Mesenteric fat pad (tissue), 1 donor: ENCODE data around the gene TBC1D32. TPM values are rescaled to one million over a fixed set of nuclear protein-coding genes. Genes with fewer than 3 reads are reported as not detected.
"Not testable (repeated sequence)": the region's sequence is repeated elsewhere in the genome, so short reads cannot be mapped to it uniquely, and the experiment has no call there.

Experiments
- DNase-seq: peaks from one replicate; pipeline ENCODE4 v3.0.0-alpha.2; 2020; ENCODE audit warnings: low spot score
- total RNA-seq: library from RNA; stranded (reverse); fragmentation: NEBNext Ultra II Directional; extraction: Animal tissue kit (Norgen Biotek cat#: 25700); gene quantifications from one replicate; pipeline ENCODE4 v1.2.1, GENCODE V29; 2021
- donor health status: DM: yes; HTN: yes; CAD: no.

Gene TBC1D32
- total RNA-seq, 1 donor from 2014 or later, result 3.0 TPM

DNA sequence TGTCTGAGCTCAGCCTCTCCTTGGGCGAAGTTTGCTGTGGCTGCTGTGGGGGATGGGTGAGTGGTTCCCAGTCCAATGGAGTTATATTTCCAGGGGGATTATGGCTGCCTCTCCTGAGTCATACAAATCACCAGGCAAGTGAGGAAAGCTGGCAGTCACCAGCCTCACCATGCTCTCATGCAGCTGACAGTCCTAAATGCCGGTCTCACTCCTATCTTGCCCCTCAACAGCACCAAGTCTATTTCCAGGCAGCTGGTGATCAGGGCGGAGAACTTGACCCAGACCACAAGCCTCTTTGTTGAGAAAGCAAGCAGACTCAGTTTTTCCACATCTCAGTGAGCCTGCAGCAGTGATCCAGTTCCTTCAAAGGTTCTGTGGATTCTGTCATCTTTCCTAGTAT lies 98.9 kb downstream of the TBC1D32 start:
- no peak for DNase-seq

DNA sequence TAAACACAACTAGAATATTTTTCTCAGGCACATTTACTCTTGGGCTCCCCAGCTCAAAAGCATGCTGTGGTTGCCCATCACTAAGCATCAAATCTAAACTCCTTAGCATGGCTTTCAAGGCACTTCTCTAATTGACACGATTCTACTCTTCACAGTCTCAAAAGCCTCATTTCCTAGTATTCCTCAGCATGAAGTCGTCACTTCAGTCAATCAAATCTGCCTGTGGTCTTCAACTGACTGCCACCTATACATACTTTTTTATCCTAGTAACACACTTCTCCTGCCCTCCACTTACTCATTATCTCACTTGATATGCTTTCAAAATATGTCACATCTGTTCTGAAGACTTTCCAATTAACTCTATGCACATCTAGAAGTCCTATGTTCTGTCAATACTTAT lies 110.3 kb downstream of the TBC1D32 start:
- DNase-seq, result no peak

DNA sequence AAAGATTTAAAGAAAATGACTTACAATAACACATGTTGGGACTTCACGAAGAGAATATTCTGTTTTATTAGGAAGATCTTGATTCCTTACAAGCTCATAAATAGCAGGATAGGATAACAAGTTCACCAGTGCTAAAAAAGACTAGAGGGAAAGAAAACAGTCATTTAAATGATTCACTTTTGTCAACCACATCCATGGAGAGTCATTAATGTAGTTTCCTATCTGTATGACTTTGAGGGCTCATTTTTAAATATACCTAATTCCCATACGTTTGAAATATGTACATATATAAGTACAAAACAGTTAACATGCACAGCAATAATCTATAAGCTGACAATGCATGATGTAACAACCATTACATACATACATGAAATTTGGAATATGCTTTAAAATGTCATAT lies 111.1 kb downstream of the TBC1D32 start:
- DNase-seq, result no peak

DNA sequence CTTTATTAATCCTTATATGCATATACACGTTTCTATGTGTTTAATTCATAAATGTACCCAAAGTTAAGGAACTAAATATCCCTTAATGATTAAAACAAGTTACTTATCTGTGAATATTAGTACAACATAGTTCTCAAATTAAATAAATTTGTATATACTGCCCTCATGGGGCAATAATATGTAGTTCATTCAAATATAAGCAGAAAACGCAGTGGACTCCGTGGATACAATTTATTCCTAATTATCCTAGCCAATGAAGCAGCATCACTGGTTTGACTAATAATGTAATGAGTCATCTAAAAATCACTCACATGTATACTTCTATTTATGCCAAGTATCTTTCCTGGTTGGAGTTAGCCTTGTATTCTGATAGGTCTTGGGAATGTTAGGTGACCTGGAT lies 111.6 kb downstream of the TBC1D32 start:
- no peak for DNase-seq

DNA sequence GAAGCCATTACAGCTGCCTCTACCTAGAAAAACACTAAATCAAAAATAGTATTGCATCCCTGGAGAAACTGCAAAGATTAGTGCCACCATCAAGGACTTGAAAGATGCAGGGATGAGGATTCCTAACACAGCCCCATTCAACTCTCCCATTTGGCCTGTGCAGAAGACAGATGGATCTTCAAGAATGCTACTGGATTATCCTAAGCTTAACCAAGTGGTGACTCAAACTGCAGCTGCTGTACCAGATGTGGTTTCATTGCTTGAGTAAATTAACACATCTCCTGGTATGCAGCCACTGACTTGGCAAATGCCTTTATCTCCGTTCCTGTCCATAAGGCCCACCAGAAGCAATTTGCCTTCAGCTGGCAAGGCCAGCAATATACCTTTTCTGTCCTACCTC lies 117.4 kb downstream of the TBC1D32 start:
- DNase-seq, result no peak

DNA sequence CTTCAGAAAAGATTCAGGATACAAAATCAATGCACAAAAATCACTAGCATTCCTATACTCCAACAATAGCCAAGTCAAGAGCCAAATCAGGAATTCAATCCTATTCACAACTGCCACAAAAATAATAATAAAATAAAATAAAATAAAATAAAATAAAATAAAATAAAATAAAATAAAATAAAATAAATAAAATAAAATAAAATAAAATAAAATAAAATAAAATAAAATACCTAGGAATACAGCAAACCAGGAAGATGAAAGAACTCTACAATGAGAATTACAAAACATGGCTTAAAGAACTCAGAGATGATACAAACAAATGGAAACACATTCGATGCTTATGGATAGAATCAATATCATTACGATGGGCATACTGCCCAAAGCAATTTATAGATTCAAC lies 120.9 kb downstream of the TBC1D32 start:
- DNase-seq, result not testable (repeated sequence)

DNA sequence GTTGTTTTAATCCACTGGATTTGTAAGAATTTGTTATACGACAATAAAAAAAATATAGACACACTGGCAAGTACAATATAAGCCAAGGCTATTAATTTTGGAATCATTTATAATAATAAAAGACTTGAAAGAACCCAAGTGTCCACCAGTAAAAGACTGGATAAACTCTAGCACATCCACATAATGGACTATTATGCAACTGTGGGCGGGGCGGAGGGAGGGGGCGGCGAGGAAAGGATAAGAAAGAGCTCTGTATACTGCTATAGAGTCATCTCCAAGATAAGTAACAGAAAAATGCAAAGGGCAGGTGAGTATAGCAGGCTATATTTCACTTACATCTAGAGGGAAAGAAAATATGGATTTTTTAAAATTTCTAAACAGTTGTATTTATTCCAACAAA lies 123.3 kb downstream of the TBC1D32 start:
- no peak for DNase-seq

DNA sequence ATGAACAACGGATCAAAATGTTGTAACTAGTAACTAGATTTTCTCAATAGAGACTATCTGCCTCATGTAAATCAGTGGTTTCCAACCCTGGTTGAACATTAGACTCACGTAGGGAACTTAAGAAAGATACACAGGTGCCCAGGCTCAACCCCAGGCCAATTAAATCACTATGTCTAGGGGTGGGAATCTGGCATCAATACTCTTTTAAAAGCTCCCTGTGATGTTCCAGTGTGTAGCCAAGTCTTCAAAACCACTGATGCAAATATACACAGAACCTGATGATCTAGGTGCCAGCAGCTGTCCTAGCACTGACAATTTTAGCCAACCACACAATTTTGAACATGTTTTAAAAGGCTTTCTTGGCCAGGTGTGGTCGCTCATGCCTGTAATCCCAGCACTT lies 128.7 kb downstream of the TBC1D32 start:
- DNase-seq, result no peak

DNA sequence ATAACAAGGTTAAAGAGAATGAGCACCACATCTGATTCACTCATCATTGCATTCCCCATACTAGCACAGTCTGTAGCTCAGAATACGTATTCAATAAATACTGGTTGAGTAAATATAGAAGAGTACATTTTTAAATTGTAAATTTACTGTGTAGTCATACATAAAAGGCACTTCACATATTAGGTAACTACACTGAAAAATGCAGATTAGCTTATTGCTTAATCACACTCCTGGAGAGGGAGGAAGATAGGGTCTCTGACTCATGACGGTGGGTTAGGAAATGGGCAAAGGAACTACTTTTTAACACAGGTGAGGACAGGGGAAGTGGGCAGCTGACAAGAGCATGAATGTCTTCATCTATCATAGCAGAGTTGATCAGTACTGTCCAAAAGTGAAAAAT lies 133.2 kb downstream of the TBC1D32 start:
- DNase-seq, result no peak

DNA sequence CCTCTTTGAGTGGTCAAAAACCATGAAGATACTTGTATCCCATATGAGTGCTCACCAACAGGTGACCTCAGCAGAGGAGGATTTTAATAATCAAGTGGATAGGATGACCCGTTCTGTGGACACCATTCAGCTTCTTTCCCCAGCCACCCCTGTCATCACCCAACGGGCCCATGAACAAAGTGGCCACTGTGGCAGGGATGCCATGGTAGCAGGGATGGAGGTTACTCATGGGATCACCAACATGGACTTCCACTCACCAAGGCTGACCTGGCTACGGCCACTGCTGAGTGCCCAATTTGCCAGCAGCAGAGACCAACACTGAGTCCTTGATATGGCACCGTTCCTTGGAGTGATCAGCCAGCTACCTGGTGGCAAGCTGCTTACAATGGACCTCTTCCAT lies 138.2 kb downstream of the TBC1D32 start:
- DNase-seq, result not testable (repeated sequence)

DNA sequence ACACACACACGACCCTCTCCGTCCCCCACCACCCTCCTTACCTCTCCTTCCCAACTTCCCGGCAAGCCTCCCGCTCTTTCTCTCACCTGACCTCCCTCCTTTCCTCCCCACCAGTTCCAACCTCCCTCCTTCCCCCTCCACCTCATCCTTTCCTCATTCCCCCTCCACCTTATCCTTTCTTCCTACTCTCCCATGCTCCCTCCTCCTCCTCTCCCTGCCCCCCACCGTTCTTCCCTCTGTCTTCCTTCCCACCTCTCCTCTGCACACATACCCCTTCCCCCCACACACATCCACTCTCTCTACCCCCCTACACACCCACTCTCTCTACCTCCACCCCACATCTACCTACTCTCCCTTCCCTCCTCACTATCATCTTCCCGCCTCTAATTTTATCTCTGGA lies 144.2 kb downstream of the TBC1D32 start:
- no peak for DNase-seq

DNA sequence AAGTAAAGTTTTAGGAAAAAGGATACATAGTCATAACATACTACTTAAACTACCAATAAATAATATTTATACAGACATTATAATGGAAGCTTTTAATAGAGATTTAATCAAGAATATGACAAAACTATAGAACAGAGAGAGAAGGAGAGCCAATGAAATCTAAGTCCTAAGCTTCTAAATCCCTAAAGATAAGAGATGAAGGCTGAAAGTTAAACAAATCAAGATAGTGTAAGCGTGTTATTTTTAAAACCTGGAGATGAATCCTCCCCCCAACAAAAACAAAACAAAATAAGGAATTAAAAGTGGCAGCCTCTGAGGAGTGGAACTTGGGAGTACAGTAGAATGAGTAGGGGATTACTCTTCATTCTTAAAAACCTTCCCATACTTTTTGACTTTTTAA lies 145.9 kb downstream of the TBC1D32 start:
- DNase-seq, result no peak

DNA sequence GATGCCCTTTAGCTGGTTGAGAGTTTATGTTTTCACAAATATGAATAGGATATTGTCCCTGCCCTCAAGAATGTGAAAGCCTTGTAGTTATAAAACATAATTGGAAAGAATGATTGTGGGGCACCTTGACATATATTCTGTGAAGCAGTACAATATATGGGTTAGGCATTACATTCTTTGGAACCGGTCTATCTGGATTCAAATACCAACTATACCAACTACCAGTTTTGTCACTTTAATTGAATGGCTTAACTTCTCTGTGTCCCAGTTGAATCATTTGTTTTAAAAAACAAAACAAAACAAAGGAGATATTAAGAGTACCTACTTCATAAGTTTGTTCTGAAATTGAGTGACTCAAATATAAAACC lies 146.5 kb downstream of the TBC1D32 start:
- no peak for DNase-seq

DNA sequence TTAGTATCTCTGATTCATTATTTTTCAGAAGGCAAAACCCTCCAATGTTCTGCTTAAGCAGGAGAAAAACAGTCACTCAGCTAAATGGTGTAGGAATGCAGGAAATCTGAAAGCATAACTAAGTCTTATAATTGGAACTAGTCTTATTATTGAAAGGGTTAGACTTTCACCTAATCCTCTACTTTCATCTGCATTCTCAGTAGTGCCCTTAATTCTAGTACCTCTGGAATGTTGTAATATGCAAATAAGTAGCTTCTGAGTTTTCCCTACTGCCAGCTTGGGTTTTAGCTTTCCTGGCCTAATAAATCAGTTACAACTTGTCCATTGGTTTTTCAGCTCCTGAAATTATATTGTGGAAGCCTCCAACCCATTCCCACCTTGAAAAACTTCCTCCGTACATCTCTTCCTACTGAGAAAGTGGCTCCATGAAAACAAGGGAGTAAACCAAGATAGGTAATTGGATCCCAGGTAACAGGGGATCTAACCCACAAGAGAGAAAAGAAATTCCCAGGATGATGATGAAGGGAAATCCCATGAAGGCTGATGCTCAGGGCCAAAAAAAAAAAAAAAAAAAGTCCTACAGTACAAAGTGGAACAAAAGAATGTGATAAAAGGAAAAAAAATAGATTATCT lies 147.0 kb downstream of the TBC1D32 start:
- no peak for DNase-seq

DNA sequence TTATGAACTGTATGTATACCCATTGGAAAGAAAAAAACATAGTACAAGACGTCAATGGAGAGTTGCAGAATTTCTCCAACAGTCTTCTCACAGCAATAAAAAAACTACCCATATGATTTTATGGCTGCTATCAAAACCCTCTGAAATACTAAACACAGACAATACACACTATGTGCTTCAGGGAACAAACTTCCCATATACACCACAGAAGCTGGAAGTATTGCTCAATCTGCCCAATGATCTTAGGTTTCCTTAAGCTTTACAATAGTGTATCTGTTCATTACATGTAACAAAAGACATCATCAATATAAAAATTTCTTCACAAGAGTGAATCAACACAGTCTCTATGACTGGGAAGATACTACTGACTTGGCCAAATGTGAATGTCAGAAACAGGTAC lies 150.5 kb downstream of the TBC1D32 start:
- DNase-seq, result no peak

DNA sequence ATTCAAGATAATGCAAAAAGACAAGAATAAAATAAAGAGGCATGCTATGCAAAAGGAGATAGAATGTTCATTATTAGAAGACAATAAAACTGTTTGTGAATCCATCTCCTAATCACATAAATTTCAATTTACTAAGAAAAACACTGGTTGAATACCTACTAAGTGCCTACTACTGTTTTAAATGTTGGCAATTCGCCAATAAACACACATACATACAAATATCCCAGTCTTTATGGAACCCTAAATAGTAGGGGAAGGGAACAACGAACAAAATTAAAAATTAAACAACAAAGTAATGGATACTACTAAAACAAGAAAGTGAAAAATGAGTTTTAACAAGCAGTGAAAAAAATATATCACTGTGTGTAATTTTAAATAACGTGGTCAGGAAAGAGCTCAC lies 158.5 kb downstream of the TBC1D32 start:
- no peak for DNase-seq

DNA sequence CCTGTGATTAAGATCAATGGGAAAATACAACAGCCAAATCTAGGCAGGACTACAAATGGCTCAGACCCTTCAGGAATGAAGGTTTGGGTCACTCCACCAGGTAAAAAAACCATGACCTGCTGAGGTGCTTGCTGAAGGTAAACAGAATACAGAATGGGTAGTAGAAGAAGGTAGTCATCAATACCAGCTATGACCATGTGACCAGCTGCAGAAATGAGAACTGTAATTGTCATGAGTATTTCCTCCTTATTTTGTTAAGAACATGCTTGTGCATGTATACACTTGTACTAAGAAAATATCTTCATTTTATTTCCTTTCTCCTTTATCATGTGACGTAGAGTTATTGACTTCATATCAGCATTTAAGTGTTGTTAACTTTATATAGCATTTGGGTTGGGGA lies 161.8 kb downstream of the TBC1D32 start:
- DNase-seq, result not testable (repeated sequence)

DNA sequence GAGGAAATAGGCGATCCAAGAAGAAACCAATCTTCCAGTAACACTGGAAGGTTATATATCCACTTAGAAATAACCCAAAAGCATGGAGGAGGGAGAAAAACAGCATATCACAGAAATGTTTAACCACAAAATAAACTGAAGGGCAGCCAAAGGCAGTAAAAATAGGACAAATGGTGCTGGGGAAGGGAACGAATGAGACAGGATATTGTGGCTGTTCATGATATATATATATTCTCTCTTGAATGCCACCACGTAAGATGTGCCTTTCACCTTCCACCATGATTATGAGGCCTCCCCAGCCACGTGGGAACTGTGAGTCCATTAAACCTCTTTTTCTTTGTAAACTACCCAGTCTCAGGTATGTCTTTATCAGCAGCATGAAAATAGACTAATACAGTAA lies 162.4 kb downstream of the TBC1D32 start:
- DNase-seq, result no peak

DNA sequence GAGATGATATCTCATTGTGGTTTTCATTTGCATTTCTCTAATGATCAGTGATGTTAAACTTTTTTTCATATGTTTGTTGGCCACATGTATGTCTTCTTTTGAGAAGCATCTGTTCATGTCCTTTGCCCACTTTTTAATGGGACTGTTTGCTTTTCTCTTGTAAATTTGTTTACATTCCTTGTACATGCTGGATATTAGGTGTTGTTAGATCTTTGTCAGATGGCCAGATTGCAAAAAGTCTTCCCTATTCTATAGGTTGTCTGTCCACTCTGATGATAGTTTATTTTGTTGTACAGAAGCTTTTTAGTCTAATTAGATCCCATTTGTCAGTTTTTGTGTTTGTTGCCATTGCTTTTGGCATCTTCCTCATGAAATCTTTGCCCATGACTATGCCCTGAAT lies 172.4 kb downstream of the TBC1D32 start:
- DNase-seq, result no peak

DNA sequence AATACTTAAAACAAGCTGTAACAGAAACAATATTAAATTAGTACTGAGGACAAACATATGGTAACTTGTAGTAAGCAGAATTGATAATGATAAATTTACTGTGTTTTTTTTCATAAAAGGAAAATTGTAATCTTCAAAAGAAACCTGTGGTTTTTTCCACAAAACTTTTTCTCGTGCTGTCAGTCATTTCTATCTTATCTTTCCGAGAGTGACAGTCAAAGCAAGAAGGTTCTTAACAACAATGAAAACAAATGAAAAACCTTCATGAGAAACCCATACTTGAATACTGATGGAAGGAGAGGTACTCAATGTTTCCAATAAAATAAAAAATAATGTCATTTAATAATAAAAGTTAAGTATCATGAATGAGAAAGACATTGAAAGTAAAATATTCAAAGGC lies 174.0 kb downstream of the TBC1D32 start:
- DNase-seq, result no peak

DNA sequence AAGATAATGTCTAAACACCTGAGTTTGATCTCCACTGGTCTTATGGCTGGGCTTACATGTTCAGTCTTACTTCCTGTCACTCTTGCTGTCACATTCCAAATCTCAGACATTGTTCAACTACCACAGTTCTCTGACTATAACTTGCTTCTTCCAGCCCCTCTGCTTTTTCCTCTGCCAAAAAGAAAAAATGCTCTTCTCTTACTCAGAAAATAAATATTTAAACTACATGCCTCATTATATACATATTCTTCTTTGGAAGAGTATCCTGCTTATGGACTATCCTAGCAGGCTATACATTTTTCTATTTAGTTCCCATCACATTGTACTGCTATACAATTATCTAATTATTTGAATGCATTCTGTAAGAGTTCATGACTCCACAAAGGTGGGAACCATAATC lies 175.4 kb downstream of the TBC1D32 start:
- no peak for DNase-seq

DNA sequence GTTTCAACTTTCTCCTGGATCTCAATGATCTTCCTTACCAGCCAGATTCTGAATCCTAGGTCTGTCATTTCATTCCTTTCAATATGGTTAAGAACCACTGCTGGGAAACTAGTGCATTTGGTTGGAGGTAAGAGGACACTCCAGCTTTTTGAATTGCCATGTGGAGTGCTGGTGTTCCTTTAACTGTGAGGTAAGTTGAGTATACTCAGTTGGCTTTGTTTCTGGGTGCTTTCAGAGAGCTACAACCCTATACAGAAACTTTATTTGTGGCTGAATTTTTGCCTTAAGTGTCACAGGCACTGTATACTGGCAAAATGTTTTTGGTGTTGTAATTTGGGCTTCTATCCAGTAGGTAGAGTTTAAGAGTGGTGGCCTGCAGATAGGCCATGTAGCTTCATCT lies 175.8 kb downstream of the TBC1D32 start:
- no peak for DNase-seq

DNA sequence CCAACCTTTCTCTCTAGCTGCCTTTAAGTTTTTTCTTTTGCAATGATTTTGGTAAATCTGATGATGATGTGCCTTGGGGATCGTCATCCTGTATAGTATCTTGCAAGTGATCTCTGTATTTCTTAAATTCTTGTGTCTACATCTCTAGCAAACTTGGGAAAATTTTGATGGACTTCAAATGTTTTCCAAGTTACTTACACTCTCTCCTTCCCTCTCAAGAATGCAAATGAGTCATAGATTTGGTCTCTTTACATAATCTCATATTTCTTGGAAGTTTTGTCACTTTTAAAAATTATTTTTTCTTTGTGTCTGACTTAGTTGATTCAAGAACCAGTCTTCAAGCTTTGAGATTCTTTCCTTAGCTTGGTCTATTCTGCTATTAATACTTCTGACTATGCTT lies 176.4 kb downstream of the TBC1D32 start:
- no peak for DNase-seq

DNA sequence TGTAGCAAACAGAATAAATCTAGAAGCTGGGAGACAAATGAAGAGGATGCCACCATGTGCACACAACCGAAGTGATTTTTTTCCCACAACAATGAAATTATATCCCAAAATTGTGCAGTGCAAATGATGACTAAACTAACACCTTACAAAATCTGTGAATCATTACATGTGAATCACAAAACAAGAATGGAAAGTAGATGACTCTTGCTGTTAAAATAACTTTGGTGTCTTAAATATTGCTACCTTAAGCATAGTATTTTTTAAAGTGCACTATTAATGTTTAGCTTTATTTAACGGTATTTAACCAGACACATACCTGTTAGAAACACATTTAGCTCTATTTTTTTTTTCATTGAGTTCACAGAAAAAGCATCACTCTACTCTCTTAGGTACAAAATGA lies 190.8 kb downstream of the TBC1D32 start:
- no peak for DNase-seq
